Mucosa of descending colon (tissue), 3 donors: ENCODE data around the gene CRTAP. TPM values are rescaled to one million over a fixed set of nuclear protein-coding genes. Genes with fewer than 3 reads are reported as not detected.
A peak's percentile ranks its signal among the peaks of the same experiment; 100 is the strongest.

ENCODE experiments used
- ATAC-seq: fragments of 200-7000 bp; cut with Tn5 transposase; one replicate; pipeline ENCODE4 v1.9.1; 2020; ENCODE audit warnings: mild to moderate bottlenecking, moderate library complexity
- DNase-seq, 3 donors: peaks; one replicate each; pipeline ENCODE4 v3.0.0-alpha.2; 2020
- H3K36me3 ChIP-seq: fragments of 200-600 bp; one replicate; pipeline ENCODE4 v1.8.0; 2021; ENCODE audit warnings: low read depth, mild to moderate bottlenecking
- H3K4me1 ChIP-seq: fragments of 200-600 bp; one replicate; pipeline ENCODE4 v1.8.0; 2021; ENCODE audit warnings: low read depth, mild to moderate bottlenecking
- H3K4me3 ChIP-seq: fragments of 200-600 bp; one replicate; pipeline ENCODE4 v1.8.0; 2021; ENCODE audit warnings: mild to moderate bottlenecking
- H3K9me3 ChIP-seq: fragments of 200-600 bp; one replicate; pipeline ENCODE4 v1.8.0; 2021; ENCODE audit warnings: mild to moderate bottlenecking
- intact Hi-C, 2 donors: fragments of 100-400 bp; cut with DNase I in 1 of 2; cut with micrococcal nuclease in 1 of 2; formaldehyde crosslinking; loops; one replicate each; pipeline versions ENCODE4 v1.11.0 to v1.11.1; 2022; cut with DNase I, micrococcal nuclease
- total RNA-seq, 3 donors: library from RNA; stranded (reverse); fragmentation: NEBNext Ultra II Directional in 2 of 3; extraction: Animal tissue kit (Norgen Biotek cat#: 25700) in 2 of 3; gene quantifications; one replicate each; pipeline versions ENCODE4 v1.2.1 to v1.2.4, GENCODE V29; 2021 to 2023
- TF ChIP-seq, protein P1 (sequence below): fragments of 200-600 bp; IDR thresholded peaks from one replicate; pipeline ENCODE4 v1.8.0; 2022; ENCODE audit warnings: antibody characterized with exemption, mild to moderate bottlenecking
- donor health status: DM: no; HTN: no; CAD: no; lungs with moderate emphysema.
- donor health status: DM: no; HTN: no; CAD: no.
- donor health status: DM: no; HTN: yes; CAD: no.

Gene CRTAP
- total RNA-seq, 3 donors from 2014 or later, result 55.0 to 269 (median 83.3) TPM

DNA sequence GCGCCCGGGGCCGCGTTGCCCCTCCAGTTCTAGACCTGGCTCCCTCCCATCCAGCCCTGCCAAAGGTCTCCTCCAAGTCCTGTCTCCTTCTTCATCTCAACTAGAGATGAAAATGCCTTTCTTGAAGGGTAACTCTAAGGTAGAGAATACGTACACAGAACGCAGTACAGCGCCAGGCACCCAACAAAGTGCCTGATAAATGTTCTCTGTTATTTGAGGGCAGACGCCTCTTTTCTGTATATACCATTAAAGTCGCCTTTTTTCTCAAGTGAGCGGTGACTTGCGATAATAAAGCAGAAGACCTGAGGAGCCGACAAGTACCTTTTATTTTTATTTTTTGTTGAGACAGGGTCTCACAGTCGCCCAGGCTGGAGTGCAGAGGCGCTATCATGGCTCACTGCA is 809 bp downstream of the CRTAP start:
- H3K4me1 ChIP-seq, result peaks cover 11% of the 10 kb centered on the region
- TF ChIP-seq, protein P1, sequence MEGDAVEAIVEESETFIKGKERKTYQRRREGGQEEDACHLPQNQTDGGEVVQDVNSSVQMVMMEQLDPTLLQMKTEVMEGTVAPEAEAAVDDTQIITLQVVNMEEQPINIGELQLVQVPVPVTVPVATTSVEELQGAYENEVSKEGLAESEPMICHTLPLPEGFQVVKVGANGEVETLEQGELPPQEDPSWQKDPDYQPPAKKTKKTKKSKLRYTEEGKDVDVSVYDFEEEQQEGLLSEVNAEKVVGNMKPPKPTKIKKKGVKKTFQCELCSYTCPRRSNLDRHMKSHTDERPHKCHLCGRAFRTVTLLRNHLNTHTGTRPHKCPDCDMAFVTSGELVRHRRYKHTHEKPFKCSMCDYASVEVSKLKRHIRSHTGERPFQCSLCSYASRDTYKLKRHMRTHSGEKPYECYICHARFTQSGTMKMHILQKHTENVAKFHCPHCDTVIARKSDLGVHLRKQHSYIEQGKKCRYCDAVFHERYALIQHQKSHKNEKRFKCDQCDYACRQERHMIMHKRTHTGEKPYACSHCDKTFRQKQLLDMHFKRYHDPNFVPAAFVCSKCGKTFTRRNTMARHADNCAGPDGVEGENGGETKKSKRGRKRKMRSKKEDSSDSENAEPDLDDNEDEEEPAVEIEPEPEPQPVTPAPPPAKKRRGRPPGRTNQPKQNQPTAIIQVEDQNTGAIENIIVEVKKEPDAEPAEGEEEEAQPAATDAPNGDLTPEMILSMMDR, result no peak
- ATAC-seq (no peak), DNase-seq (no peak)
- no peaks in the 10 kb centered on the region for H3K9me3 ChIP-seq
- peak overlapping the region; percentile 7 for H3K4me3 ChIP-seq
- intact Hi-C loops, result no loop called here
- H3K36me3 ChIP-seq, result no peaks in the 10 kb centered on the region

GRCh38 chr3:33115024-33115768 is 1.4 kb downstream of the CRTAP start:
- DNase-seq (peak; percentile 43 to 69 (median 57)), ATAC-seq (peak; percentile 50)
- no peaks in the 10 kb centered on the region for H3K9me3 ChIP-seq
- intact Hi-C loops, result no loop called here
- H3K4me1 ChIP-seq, result peaks cover 11% of the 10 kb centered on the region
- TF ChIP-seq, protein P1, result no peak
- no peaks in the 10 kb centered on the region for H3K36me3 ChIP-seq
- H3K4me3 ChIP-seq, result no peak overlapping the region

DNA sequence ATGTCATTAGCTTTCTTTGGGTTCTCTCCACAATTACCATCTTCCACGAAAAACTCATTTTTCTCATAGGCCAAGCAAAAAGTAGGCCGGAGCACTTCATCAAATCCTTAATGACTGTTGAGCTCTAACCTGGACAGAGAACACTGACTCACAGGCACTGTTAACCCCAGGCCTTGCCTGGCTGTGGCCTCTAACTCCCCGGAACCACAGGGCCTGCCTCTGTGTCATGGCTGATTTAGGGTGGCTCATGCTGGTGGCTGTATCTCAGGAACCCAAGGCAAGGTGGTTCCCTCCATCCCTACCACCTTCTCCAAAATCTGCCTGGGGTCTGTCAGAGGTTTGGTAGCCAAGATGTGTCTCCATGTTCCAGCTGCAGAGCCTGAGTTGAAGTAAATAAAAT is 3.6 kb downstream of the CRTAP start:
- Histone ChIP-seq H3K36me3 (no peaks in the 10 kb centered on the region), H3K4me3 (no peak overlapping the region), H3K4me1 (peaks cover 11% of the 10 kb centered on the region), H3K9me3 (no peaks in the 10 kb centered on the region)
- DNase-seq (no peak), ATAC-seq (no peak)
- TF ChIP-seq, protein P1, result no peak
- intact Hi-C loops, result no loop called here

DNA sequence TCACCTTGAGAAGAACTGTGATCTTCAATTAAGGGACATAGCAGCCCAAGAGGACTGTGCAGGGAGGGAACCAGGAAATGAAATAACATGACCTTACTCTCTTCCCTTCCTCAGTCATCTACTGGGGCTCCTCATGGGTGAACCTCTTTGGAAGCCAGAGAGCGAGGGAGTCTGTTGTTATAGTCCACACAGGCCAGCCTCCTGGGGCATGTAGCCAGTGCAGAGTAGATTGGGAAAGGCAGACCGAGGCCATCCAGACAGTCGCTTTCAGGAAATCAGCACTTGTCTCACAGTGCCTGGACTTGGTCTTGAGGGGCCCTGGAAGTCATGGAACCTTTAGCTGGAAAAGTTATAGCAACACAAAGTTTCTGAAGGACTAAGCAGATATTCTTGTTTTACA is 6.1 kb downstream of the CRTAP start:
- DNase-seq (no peak), ATAC-seq (no peak)
- H3K9me3 ChIP-seq, result no peaks in the 10 kb centered on the region
- TF ChIP-seq, protein P1, result no peak
- no peaks in the 10 kb centered on the region for H3K36me3 ChIP-seq
- peaks cover 7% of the 10 kb centered on the region for H3K4me1 ChIP-seq
- intact Hi-C loops, result no loop called here
- H3K4me3 ChIP-seq, result no peak overlapping the region

- TF ChIP-seq, protein P1, result no peak
- Histone ChIP-seq H3K4me1 (no peaks in the 10 kb centered on the region), H3K4me3 (no peak overlapping the region), H3K9me3 (no peaks in the 10 kb centered on the region), H3K36me3 (no peaks in the 10 kb centered on the region)
- no peak for ATAC-seq
- no peak for DNase-seq
- intact Hi-C loops, result no loop called here
These were observed 9.2 kb downstream of the CRTAP start for GRCh38 chr3:33122991-33123390.
